Epithelial cell of proximal tubule (primary cell): ENCODE measurements around the gene UTP14C. TPM values are rescaled to one million over a fixed set of nuclear protein-coding genes. Genes with fewer than 3 reads are reported as not detected.
"Not testable (repeated sequence)": the region's sequence is repeated elsewhere in the genome, so short reads cannot be mapped to it uniquely, and the experiment has no call there.

ENCODE experiments used
- DNase-seq: peaks from one replicate; pipeline ENCODE4 v3.0.0-alpha.2; 2011; ENCODE audit warnings: low read depth
- H3K4me3 ChIP-seq: 2 replicates; pipeline ENCODE4 v1.5.1; 2011; ENCODE audit warnings: low read depth, mild to moderate bottlenecking, low read length
- CTCF ChIP-seq: conservative IDR thresholded peaks from 2 replicates; pipeline ENCODE4 v1.5.1; 2012; ENCODE audit warnings: low read depth, mild to moderate bottlenecking, low read length
- total RNA-seq: library from RNA; depleted of rRNA; stranded (reverse); fragments of >200 nt; gene quantifications from 2 replicates; pipeline ENCODE4 v1.2.3, GENCODE V29; 2015

Gene UTP14C
- total RNA-seq, 1 donor from 2014 or later = 5.0 TPM

- DNase-seq = no peak
- no peak for TF ChIP-seq CTCF
- H3K4me3 ChIP-seq = no peak overlapping the region
These were observed 19.2 kb downstream of the UTP14C start for GRCh38 chr13:52043675-52044074.

GRCh38 chr13:52047463-52047862 is 23.0 kb downstream of the UTP14C start:
- no peak for DNase-seq
- no peak for TF ChIP-seq CTCF
- H3K4me3 ChIP-seq = no peak overlapping the region

- no peak for TF ChIP-seq CTCF
- H3K4me3 ChIP-seq = no peak overlapping the region
- no peak for DNase-seq
These were observed 24.0 kb downstream of the UTP14C start for GRCh38 chr13:52048516-52048915.

GRCh38 chr13:52051400-52051799 is 26.9 kb downstream of the UTP14C start:
- no peak for TF ChIP-seq CTCF
- no peak for DNase-seq
- H3K4me3 ChIP-seq = no peak overlapping the region

- DNase-seq = no peak
- TF ChIP-seq CTCF = no peak
- no peak overlapping the region for H3K4me3 ChIP-seq
These were observed 29.0 kb downstream of the UTP14C start for GRCh38 chr13:52053460-52053859.

- DNase-seq, H3K4me3 ChIP-seq: not testable (repeated sequence)
These were observed 36.6 kb downstream of the UTP14C start for GRCh38 chr13:52061064-52061463.

- DNase-seq = no peak
- TF ChIP-seq CTCF = no peak
- H3K4me3 ChIP-seq = no peak overlapping the region
These were observed 37.1 kb downstream of the UTP14C start for GRCh38 chr13:52061587-52061986.

- no peak for TF ChIP-seq CTCF
- H3K4me3 ChIP-seq = no peak overlapping the region
- DNase-seq = no peak
These were observed 42.7 kb downstream of the UTP14C start for GRCh38 chr13:52067237-52067636.
